Activated naive CD8-positive, alpha-beta T cell treated with anti-CD3 and anti-CD28 coated beads, Interleukin-2, amount 10 ng/mL, durations not matched to agents 7 days and 5 days (primary cell): ENCODE data around the gene EFEMP1. TPM values are rescaled to one million over a fixed set of nuclear protein-coding genes. Genes with fewer than 3 reads are reported as not detected.

Source experiments
- ATAC-seq: fragments of 150-1000 bp; cut with Tn5 transposase; one replicate; pipeline ENCODE4 v1.10.0; 2021; ENCODE audit warnings: low read depth, moderate library complexity
- POLR2A ChIA-PET: fragments of 350-600 bp; sonication (Branson Sonifier 250); formaldehyde crosslinking; loops from one replicate; lab custom pipeline; 2021; ENCODE audit warnings: antibody characterized with exemption; lab: Charles Lee
- DNase-seq: peaks from one replicate; pipeline ENCODE4 v3.0.0; 2021
- H3K27ac Mint-ChIP-seq: one replicate; pipeline ENCODE4 v1.8.0; 2022; ENCODE audit warnings: mild to moderate bottlenecking, mixed read lengths
- H3K27me3 Mint-ChIP-seq: one replicate; pipeline ENCODE4 v1.8.0; 2022; ENCODE audit warnings: mild to moderate bottlenecking, moderate library complexity, mixed read lengths
- H3K36me3 Mint-ChIP-seq: one replicate; pipeline ENCODE4 v1.8.0; 2021; ENCODE audit warnings: mild to moderate bottlenecking, mixed read lengths
- H3K4me1 Mint-ChIP-seq: one replicate; pipeline ENCODE4 v1.8.0; 2021; ENCODE audit warnings: mixed read lengths
- H3K4me3 Mint-ChIP-seq: one replicate; pipeline ENCODE4 v1.8.0; 2022; ENCODE audit warnings: mild to moderate bottlenecking, moderate library complexity, mixed read lengths
- H3K9me3 Mint-ChIP-seq: one replicate; pipeline ENCODE4 v1.8.0; 2021; ENCODE audit warnings: mixed read lengths
- total RNA-seq, 2 experiments: library from RNA; stranded (reverse); gene quantifications; one replicate each; pipeline ENCODE4 v1.2.3, GENCODE V29; 2021

The EFEMP1 gene
- total RNA-seq, 2 experiments from 2014 or later: not detected

GRCh38 chr2:55882954-55883353, 40.6 kb downstream of the EFEMP1 start:
- POLR2A ChIA-PET: no interaction called here
- Mint-ChIP-seq H3K36me3 (no peaks in the 10 kb centered on the region), H3K9me3 (no peaks in the 10 kb centered on the region), H3K4me3 (no peak overlapping the region), H3K27ac (no peak overlapping the region), H3K4me1 (no peaks in the 10 kb centered on the region), H3K27me3 (peaks cover 2% of the 10 kb centered on the region)
- DNase-seq: no peak
- no peak for ATAC-seq

GRCh38 chr2:55880416-55881143, 43.0 kb downstream of the EFEMP1 start:
- no peak overlapping the region for H3K4me3 Mint-ChIP-seq
- POLR2A ChIA-PET: no interaction called here
- ATAC-seq: no peak

GRCh38 chr2:55879976-55880375, 43.6 kb downstream of the EFEMP1 start:
- POLR2A ChIA-PET: no interaction called here
- no peaks in the 10 kb centered on the region for H3K27me3 Mint-ChIP-seq
- H3K9me3 Mint-ChIP-seq: no peaks in the 10 kb centered on the region
- no peaks in the 10 kb centered on the region for H3K4me1 Mint-ChIP-seq
- ATAC-seq: no peak
- no peak for DNase-seq
- no peak overlapping the region for H3K4me3 Mint-ChIP-seq
- H3K27ac Mint-ChIP-seq: no peak overlapping the region
- H3K36me3 Mint-ChIP-seq: no peaks in the 10 kb centered on the region

More at GRCh38 chr2:55880416-55881143, 43.0 kb downstream of the EFEMP1 start:
- Mint-ChIP-seq H3K9me3 (no peaks in the 10 kb centered on the region), H3K27ac (no peak overlapping the region), H3K4me1 (no peaks in the 10 kb centered on the region), H3K36me3 (no peaks in the 10 kb centered on the region), H3K27me3 (no peaks in the 10 kb centered on the region)
- DNase-seq: no peak

GRCh38 chr2:55877087-55877436, 46.5 kb downstream of the EFEMP1 start:
- Mint-ChIP-seq H3K36me3 (no peaks in the 10 kb centered on the region), H3K4me1 (no peaks in the 10 kb centered on the region), H3K4me3 (no peak overlapping the region), H3K27me3 (no peaks in the 10 kb centered on the region), H3K9me3 (no peaks in the 10 kb centered on the region), H3K27ac (no peak overlapping the region)
- POLR2A ChIA-PET: no interaction called here
- no peak for ATAC-seq
- no peak for DNase-seq

GRCh38 chr2:55876429-55877086, 47.0 kb downstream of the EFEMP1 start:
- POLR2A ChIA-PET: no interaction called here
- no peak overlapping the region for H3K4me3 Mint-ChIP-seq
- no peaks in the 10 kb centered on the region for H3K36me3 Mint-ChIP-seq
- ATAC-seq (no peak), DNase-seq (no peak)
- no peaks in the 10 kb centered on the region for H3K27me3 Mint-ChIP-seq
- no peaks in the 10 kb centered on the region for H3K9me3 Mint-ChIP-seq
- no peaks in the 10 kb centered on the region for H3K4me1 Mint-ChIP-seq
- no peak overlapping the region for H3K27ac Mint-ChIP-seq

GRCh38 chr2:55875434-55876135, 48.0 kb downstream of the EFEMP1 start:
- H3K9me3 Mint-ChIP-seq: no peaks in the 10 kb centered on the region
- POLR2A ChIA-PET: no interaction called here
- no peak overlapping the region for H3K4me3 Mint-ChIP-seq
- no peak overlapping the region for H3K27ac Mint-ChIP-seq
- H3K4me1 Mint-ChIP-seq: no peaks in the 10 kb centered on the region
- DNase-seq (no peak), ATAC-seq (no peak)
- H3K27me3 Mint-ChIP-seq: no peaks in the 10 kb centered on the region
- H3K36me3 Mint-ChIP-seq: no peaks in the 10 kb centered on the region

GRCh38 chr2:55874338-55874737, 49.2 kb downstream of the EFEMP1 start:
- no peaks in the 10 kb centered on the region for H3K36me3 Mint-ChIP-seq
- DNase-seq (no peak), ATAC-seq (no peak)
- no peaks in the 10 kb centered on the region for H3K9me3 Mint-ChIP-seq
- no peaks in the 10 kb centered on the region for H3K4me1 Mint-ChIP-seq
- no peak overlapping the region for H3K4me3 Mint-ChIP-seq
- POLR2A ChIA-PET: no interaction called here
- no peaks in the 10 kb centered on the region for H3K27me3 Mint-ChIP-seq
- H3K27ac Mint-ChIP-seq: no peak overlapping the region

GRCh38 chr2:55871637-55872036, 51.9 kb downstream of the EFEMP1 start:
- H3K4me1 Mint-ChIP-seq: no peaks in the 10 kb centered on the region
- DNase-seq: no peak
- POLR2A ChIA-PET: no interaction called here
- no peaks in the 10 kb centered on the region for H3K9me3 Mint-ChIP-seq
- no peak for ATAC-seq
- no peaks in the 10 kb centered on the region for H3K36me3 Mint-ChIP-seq
- no peaks in the 10 kb centered on the region for H3K27me3 Mint-ChIP-seq
- no peak overlapping the region for H3K27ac Mint-ChIP-seq
- H3K4me3 Mint-ChIP-seq: no peak overlapping the region

GRCh38 chr2:55869637-55870325, 53.8 kb downstream of the EFEMP1 start:
- no peak for ATAC-seq
- H3K36me3 Mint-ChIP-seq: no peaks in the 10 kb centered on the region
- H3K4me1 Mint-ChIP-seq: no peaks in the 10 kb centered on the region
- no peaks in the 10 kb centered on the region for H3K27me3 Mint-ChIP-seq
- DNase-seq: no peak
- no peaks in the 10 kb centered on the region for H3K9me3 Mint-ChIP-seq
- H3K27ac Mint-ChIP-seq: no peak overlapping the region
- POLR2A ChIA-PET: no interaction called here
- no peak overlapping the region for H3K4me3 Mint-ChIP-seq

- POLR2A ChIA-PET: no interaction called here
These were observed 58.3 kb downstream of the EFEMP1 start for GRCh38 chr2:55865096-55865835.

GRCh38 chr2:55864351-55865084, 59.1 kb downstream of the EFEMP1 start:
- DNase-seq: no peak
- H3K4me1 Mint-ChIP-seq: no peaks in the 10 kb centered on the region
- H3K27ac Mint-ChIP-seq: no peak overlapping the region
- no peak overlapping the region for H3K4me3 Mint-ChIP-seq
- no peaks in the 10 kb centered on the region for H3K36me3 Mint-ChIP-seq
- no peak for ATAC-seq
- no peaks in the 10 kb centered on the region for H3K9me3 Mint-ChIP-seq
- H3K27me3 Mint-ChIP-seq: no peaks in the 10 kb centered on the region
- POLR2A ChIA-PET: no interaction called here

More at GRCh38 chr2:55865096-55865835, 58.3 kb downstream of the EFEMP1 start:
- Mint-ChIP-seq H3K4me3 (no peak overlapping the region), H3K36me3 (no peaks in the 10 kb centered on the region), H3K27me3 (no peaks in the 10 kb centered on the region), H3K9me3 (no peaks in the 10 kb centered on the region), H3K4me1 (no peaks in the 10 kb centered on the region), H3K27ac (no peak overlapping the region)
- no peak for DNase-seq
- ATAC-seq: no peak

- DNase-seq (no peak), ATAC-seq (no peak)
- H3K9me3 Mint-ChIP-seq: no peaks in the 10 kb centered on the region
- no peaks in the 10 kb centered on the region for H3K4me1 Mint-ChIP-seq
- H3K27ac Mint-ChIP-seq: no peak overlapping the region
- no peaks in the 10 kb centered on the region for H3K27me3 Mint-ChIP-seq
- POLR2A ChIA-PET: no interaction called here
- H3K36me3 Mint-ChIP-seq: no peaks in the 10 kb centered on the region
- H3K4me3 Mint-ChIP-seq: no peak overlapping the region
These were observed 60.8 kb downstream of the EFEMP1 start for GRCh38 chr2:55862673-55863390.
